ENCODE data around the gene SUSD6.
"Not testable (repeated sequence)": the region's sequence is repeated elsewhere in the genome, so short reads cannot be mapped to it uniquely, and the experiment has no call there.

SUSD6 gene

DNA sequence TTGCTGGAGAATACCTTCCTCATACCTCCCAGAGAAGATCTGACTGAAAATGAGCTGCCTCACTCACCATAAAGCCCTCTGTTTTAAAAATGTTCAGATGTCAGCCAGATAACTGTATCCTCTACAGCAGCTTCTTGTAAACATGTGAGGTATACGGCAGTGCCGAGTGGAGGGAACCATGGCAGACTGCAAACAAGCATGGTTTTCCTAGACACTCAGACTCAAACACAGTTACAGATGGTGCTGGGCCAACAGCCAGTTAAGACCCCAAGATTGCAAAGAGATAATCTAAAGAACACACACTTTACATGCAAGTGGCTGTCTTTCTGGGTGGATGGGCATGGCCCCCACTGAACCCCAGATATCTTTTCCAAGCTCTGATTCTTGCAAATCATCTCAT is 20.1 kb upstream of the SUSD6 start:
- no peak for DNase-seq (ENCODE audit: low spot score)

DNA sequence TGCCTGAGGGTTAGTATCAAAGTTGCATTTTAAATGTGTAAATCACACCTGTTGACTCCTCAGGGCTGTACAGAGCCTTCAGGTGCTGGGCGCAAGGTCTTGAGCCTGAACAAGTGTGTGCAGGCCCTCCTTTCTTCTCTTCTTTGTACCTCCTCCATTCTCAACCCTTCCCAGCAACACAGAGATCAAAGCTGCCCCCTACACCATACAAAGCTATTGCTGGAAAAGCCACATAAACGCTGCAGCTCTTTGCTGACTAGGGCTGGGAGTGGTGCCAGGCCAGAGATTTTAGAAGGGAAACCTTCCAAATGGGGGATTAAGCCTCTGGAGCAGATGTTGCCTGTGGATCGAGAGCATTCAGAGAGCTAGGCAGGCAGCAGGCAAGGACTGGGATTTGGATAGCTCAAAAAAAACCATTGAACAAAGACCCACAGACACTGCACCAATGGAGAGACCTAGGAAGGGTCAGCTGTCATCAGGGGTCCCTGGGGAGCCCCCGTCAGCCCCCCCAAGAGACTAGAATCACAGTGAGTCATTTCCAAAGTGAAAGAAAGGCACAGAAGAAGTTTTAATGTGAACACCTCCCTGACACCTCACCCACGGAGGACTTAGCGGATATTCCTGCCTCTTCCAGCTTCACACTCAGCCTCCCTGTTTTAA is 18.2 kb upstream of the SUSD6 start:
- peak; percentile 73 for DNase-seq (ENCODE audit: low spot score)

DNA sequence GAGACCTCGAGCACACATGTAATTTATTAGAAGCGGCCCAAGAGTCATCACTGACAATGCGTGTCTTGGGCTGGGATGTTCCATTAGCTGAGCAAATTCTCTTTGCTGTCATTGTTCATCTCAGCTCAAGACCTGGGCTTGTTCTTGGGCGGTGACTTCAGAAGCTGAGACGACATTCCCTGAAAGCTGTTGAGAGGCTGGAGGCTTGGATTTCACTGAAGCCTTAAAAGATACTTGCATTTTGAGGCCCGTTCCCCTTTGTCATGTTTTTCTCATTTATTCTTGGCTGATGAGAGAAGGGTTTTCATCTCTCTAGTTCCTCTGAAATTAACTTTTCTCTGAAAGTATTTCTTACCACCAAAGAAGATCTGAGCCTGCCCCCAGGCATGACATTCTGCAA is 16.6 kb upstream of the SUSD6 start:
- no peak for DNase-seq (ENCODE audit: low spot score)

DNA sequence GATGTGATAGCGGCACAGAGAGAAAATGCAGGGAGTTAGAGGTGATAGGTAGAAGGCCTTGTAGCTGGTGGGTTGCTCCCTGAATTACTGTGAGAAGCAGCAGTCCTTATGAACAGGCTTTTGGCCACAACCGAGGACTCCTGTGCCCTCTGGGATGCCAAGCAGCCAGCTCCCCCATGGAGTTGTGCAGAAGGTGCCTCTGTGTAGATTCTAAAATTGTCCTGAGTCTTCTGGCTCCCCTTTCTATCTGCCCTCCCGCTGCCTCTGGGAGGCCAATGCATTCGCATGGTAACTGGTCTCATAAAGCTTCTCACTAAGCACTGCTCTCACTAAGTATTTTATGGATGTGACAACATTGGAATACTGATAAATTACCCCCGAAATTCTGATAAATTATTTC is 16.1 kb upstream of the SUSD6 start:
- no peak for DNase-seq (ENCODE audit: low spot score)

DNA sequence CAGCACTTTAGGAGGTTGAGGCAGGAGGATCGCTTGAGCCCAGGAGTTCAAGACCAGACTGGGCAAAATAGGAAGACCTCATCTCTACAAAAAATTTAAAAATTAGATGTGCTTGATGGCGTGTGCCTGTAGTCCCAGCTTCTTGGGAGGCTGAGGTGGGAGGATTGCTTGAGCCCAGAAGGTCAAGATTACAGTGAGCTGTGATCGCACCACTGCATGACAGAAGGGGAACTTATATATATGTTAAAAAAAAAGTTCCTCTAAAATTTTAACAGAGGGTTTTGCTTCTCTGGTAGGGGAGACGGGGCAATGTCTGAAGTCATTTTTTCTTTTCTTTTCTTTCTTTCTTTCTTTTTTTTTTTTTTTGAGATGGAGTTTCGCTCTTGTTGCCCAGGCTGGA is 12.0 kb upstream of the SUSD6 start:
- DNase-seq (ENCODE audit: low spot score) = not testable (repeated sequence)

DNA sequence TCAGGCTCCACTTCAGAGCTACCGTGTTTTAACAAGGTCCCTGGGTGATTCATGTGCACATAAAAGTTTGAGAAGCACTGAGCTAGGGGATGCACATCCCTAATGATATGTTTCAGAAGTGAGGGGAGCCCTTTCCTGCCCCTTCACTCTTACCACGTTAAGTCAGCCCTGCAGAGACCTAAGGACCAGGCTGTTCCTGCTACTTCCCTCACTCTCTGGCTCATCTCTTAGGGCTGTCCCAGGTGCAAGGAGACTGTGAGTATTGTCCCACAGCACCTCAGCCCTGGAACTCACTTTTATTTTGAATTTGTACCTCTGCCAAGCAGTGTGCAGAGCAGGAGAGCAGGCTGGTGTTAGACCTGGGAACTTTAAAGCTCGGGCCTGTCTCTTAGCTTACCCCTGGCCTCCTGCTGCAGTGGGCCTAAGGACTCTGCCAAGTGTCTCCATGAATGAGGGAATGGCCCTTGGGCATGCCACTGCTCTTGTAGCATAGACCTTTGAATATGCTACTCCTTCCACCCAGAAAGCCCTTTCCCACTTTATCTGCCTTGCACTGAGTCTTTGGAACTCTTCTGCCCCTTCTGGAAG is 11.0 kb upstream of the SUSD6 start:
- no peak for DNase-seq (ENCODE audit: low spot score)

DNA sequence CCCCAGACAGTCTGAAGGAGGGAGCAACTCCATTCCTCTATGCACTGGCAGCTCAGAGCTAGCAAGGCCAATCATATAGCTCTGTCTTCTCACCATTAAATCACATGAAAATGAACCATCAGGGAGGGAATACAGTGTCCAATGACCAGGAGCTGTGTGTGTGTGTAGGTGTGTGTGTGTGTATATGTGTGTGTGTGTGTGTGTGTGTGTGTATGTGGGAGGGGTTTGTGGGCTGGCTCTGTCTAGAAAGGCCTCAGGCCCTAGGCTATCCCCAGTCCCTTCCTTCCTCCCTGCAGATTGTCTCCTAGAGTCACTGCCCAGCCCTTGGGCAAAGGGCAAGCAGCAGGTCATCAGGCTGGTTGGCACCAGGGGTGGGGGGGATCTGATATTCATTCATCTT is 5.7 kb upstream of the SUSD6 start:
- DNase-seq (ENCODE audit: low spot score) = no peak

DNA sequence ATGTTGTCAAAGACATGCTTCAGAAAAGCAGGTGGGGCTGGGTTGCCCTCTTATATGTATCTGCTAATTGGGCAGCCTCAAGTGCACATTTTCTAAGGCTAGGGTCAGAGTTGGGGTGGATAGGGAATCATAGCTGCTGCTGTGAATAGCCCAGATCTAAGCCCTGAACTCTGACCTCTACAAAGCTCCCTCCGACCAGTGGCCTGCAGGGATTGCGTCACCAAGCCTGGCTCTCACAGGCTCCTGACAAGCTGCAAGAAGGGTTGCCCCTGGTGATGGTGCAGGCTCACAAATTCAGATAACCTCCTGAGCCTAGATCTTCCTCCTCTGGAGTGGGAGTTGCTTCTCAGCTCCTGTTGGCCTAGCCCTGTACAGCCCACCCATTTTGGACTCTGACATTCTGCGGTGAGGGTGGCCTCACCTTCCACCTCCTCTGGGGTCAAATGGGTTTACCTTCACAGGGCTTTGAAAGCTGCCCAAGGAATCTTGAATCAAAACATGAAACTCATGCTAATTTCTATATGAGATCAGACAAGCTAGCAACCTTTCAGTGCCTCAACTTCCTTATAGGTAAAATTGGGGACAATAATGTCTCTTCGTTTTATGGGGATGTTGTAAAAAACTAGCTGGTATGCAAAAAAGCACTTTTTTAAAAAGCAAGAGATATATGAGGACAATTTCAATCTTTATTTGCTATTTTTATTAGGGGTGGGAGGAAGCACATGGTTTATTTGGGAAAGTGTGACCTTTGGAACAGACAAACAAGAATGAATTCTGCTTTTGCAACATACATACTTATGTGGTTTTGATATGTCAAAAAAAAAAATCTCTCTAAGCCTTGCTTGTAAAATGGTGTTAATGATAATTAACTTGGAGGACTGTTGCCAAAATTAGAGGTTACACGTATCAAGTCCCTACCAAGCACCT is 4.9 kb upstream of the SUSD6 start:
- no peak for DNase-seq (ENCODE audit: low spot score)

DNA sequence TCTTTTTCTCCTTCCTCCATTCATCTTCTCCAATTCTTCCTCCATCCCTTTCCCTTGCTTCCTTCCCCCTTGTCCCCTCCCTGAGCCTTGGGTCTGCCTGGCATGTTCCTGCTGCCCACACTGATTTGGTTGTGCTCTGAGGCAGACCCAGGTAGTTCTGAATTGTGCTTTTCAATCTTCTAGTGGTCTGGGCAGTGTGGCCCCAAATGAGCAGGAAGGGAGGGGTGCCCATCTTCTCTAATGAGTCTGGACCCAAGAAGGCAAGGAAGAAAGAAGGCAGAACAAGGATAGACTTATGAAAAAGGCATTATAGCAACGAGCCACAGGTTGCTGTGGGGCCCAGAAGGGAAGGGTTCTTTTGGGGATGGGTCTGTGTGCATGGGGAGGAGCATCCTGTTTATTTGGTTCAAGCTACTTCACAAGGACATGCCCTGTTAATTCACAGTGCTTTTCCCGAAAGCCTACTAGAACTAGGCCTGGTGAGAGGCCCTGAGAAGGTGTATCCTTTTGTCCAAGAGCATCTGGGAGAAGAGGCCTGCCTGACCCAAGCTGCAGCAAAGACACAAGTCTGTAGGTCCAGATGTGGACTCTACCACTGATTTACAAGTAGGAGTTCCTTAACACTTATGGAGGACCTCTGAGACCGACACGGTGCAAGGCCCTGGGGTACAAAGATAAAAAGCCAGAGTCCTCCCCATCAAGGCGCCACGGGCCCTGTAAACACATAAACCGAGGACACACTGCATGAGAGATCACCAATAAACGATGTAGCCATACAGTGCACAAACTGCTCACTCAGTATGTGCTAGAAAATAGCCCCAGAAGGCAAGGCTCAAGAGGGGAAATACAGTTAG is 1.1 kb upstream of the SUSD6 start:
- DNase-seq (ENCODE audit: low spot score) = no peak

DNA sequence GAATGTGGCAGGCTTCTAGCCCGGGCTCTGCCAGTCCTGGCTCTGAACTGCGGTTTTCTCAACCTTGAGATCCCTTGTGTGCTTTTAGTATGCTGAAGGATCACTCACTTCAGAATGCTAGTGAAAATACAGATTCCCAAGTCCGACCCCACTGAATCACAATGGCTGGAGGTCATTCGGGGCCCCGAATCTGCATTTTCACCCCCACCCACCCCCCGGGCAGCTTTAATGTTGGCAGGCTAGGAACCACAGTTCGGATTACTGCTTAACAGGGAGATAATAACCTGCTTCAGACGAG is 573 bp upstream of the SUSD6 start:
- peak; percentile 24 for DNase-seq (ENCODE audit: low spot score)

DNA sequence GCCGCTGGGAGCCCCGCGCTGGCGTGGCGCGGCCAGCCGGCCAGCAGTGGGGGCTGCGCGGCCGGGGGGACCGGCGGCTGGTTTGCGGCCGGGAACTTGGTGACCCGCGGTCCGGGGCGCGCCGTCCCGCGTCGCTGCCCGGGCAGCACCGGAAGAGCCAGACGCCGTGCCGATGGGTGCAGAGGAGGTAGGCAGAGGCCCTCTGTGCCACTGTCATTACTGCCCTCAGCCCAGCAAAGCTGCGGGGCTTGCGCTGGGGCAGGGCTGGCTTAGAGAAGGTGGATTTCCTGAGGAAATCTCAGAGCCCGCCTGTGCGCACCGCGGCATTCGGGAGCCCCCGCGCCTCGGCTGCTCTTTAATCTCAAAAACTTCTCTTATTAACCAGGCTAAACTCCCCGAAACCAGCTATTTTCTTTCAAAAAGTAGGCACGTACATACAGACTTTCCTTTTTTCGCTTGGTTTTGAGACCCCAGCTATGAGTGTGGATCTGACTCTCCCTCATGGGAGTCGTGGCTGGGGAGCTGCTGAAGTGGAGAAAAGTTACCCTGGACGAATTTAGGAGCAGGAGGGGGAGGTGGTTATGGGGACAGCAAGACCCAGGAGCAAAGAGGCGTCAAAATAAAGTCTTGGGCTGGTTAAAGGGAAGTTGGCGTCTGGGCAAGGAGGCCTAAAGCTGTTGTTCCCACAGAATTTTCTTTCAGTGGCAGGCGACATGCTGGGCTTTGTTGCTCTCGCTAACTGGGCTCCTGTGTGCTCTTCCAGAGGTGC is 802 bp downstream of the SUSD6 start:
- DNase-seq (ENCODE audit: low spot score) = no peak

DNA sequence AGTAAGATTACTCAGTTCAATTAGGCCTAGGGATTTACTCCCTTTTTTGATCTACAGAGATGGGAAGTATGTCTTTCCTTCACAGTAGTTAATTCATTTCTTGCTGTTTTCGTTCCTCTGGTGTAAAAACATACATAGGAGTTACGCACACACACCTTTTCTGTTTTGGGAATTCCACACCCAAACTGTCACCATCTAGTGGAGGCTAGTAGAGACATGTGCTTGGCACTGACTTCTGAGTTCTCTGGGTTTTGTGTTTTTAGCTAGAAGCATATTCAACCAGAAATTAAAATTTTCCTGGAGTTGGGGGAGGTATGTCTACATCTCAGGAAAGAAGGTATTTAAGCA is 1.4 kb downstream of the SUSD6 start:
- no peak for DNase-seq (ENCODE audit: low spot score)

DNA sequence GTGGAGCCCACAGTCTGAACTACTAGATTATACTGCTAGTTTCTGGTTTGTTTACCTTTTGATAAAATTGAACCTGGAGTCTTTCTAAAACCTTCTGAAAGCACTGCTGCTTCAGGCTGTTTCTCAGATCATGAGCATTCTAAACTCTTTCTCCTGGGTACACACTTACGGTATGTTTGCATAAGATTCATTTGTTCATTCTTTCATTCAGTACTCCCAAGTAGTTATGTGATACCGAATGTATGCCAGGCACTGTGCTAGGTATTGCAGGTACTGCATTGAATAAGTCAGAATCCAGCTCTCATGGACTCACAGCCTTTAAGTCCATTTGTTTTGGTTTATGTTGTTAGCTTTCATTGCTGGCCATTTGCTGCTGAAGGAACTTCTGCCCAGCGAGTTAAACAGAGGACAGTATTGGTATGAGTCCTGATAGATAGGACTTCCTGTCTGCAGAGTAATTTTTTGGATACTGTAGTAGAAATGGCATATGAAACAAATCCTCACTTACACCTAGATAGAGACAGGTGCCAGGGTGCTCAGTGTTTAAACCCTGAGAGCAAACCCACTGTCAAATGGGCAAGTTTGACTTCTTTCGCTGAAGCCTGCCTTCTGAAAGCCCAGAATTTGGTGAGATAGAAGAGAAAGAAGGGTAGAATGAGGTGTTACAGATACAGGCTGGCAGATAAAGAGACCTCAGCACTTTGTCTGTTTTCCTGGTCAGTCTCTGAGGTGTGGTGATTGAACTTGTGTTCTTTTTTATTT is 2.1 kb downstream of the SUSD6 start:
- DNase-seq (ENCODE audit: low spot score) = no peak

DNA sequence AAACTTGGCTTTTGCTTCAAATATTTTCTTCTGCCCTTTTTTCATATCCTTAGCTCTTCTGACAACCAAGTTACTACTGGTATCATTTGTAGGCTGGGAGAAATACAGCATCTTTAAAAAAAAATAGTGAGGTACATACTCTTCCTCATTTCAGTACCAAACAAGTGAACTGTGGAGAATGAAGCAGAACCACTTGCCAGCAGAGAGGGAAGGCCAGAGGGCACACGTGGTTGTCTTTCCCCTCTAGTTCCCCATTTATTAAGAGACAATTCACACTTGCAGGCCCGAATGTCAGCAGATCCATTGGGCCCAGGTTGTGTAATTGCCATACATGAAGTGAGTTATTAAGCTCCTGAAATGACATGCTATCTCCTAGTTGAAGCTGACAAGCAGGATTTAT is 3.2 kb downstream of the SUSD6 start:
- no peak for DNase-seq (ENCODE audit: low spot score)

DNA sequence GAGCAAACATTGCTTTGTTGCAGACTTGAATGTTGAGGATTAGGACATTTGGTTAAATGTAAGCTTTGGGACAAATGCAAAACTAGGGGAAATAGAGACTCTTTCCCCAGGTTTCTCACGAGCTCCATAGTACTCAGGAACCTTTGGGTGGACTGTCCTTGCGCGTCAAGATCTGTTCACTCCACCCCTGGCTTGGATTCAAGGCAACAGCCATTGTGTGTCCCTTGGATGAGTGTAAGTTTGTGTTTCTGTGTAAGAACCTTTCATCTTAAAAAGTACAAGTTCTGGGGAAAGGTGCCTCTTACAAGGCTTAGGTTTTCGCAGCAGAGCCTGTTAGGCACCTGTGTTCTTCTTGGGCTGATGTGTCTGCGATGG is 3.7 kb downstream of the SUSD6 start:
- no peak for DNase-seq (ENCODE audit: low spot score)

DNA sequence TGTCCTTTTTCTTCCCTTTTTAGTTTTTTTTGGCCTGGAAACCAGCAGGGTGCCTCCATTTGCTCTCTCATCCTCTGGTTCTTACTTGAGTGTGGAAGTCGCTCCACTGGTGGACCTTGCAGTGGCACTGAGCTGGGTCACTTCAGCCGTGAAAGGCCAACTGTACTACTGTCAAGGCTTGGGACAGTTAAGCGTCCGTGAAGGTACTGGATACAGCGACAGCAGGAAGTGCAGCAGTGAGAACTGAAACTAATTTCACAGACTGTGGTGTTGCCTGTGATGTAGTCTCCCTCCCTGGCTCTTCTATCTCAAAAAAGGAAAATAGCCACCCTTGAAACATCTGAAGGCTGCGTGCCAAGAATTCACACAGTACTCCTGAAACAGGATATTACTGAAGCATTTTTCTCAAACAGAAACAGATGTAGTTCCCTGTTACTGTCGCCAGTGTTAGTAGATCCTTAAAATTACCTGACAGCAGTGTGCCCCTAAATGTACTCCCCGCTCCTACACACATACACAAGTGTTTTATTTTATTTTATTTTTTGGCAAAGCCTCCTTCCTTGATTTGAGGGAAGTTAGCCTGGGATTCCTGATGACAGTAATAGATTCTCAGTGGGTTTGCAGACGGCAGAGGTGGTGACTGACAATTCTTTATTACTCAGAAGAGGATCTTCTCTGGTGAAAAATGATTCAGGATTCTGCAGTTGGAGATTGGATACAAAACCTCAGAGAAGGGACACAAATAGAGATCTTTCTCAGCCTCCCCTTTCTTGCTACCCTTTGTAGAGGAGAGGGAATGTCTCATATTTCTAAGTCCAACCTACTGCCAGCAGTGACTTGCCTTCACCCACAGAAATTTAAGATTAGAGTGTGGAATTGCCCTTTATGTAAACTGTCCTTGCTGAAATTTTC is 4.4 kb downstream of the SUSD6 start:
- DNase-seq (ENCODE audit: low spot score) = peak; percentile 69

DNA sequence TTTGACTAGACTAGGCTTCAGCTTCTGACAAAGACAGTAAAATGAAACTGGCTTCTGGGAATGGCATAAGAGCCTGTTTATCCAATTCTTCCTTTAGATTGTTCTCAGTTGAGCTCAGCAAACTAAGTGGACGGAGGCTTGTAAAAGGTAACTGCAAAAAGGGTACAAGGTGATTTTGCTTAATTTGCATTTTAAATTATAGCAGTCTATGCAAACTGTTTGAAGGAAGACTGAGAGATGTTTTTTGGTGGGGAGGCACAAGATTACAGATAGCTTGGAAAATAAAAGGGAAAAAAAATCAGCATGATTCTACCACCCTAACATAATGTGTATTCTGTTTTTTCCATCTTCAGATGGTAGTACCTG is 5.0 kb downstream of the SUSD6 start:
- no peak for DNase-seq (ENCODE audit: low spot score)

DNA sequence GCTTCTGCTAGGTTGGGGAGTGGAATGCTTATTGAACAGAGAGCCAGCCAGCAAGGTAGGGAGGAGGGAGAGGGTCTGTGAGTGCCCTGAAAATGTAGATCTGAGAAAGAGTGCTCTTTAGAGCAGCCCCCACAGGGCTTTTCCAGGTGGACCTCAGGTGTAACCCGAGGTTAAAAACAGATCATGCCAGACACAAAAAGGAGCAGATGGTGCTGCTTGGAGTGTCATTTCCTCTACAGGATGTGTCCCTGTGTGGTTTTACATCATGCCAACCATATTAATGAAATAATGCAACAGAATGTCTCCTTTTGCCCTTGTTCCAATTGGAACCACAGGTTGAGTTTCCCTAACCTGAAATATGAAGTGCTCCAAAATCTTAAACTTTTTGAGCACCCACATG is 6.4 kb downstream of the SUSD6 start:
- no peak for DNase-seq (ENCODE audit: low spot score)

DNA sequence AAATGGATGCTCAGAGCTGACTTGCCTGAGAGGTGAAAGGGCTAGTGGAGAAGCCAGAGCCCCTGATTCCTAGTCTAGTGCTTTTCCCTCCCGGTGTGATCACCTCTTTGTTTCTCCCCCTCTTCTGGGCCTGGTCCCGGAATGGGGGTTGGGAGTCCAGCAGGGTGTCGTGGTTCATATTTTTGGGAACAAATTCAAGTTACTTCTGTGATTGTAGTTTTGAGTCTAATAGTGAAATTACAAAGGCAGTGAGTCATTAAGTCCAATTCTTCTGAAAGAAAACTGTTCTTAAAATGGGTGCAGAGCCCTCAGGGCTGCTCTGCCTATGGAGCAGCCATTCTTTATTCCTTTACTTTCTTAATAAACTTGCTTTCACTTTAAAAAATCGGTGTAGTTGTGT is 7.6 kb downstream of the SUSD6 start:
- peak; percentile 30 for DNase-seq (ENCODE audit: low spot score)

DNA sequence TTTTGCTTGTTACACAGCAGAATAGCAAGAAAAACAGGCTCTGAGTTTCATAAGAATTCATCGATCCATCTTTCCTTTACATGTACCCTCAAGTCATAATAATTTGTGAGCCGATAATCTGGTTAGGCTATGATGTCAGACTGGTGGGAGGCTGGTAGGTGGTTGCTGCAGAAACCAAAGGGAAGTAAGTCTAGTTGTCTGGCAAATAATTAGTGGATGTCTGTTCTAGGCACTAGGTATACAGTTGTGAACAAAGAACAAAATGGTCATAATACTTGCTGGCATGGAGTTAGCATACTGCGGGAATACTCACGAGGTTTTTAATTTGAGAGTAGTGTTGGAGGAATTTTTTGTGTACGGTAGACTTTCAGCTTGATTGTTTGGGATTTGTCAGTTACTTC is 8.8 kb downstream of the SUSD6 start:
- no peak for DNase-seq (ENCODE audit: low spot score)

All from GM03348 (cell line).